ENCODE measurements around the gene KIAA1328. TPM values are rescaled to one million over a fixed set of nuclear protein-coding genes. Genes with fewer than 3 reads are reported as not detected.
A peak's percentile ranks its signal among the peaks of the same experiment; 100 is the strongest.

The KIAA1328 gene
- total and polyA plus RNA-seq, 4 donors = 2.8 to 48.1 (median 7.0) TPM

DNA sequence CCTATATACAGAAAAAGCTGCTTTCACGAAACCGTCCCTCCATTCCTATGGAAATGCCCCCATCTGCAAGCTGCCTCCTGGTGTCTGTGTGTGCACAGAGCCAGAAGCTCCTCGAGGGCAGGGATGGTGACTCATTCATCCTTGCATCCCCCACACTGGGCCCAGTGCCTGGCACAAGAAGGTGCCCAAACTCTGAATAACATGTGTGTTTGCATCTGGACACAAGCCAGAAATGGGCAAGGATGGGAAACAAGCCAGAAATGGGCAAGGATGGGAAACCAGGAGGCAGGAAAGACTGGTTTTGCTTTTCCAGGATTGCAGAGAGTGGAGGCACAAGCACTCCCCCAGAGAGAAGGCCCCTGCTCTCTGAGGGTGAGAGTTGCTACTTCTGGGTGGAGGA is 422.8 kb downstream of the KIAA1328 start:
- H3K4me3 ChIP-seq = no peak overlapping the region
- TF ChIP-seq, protein P1, sequence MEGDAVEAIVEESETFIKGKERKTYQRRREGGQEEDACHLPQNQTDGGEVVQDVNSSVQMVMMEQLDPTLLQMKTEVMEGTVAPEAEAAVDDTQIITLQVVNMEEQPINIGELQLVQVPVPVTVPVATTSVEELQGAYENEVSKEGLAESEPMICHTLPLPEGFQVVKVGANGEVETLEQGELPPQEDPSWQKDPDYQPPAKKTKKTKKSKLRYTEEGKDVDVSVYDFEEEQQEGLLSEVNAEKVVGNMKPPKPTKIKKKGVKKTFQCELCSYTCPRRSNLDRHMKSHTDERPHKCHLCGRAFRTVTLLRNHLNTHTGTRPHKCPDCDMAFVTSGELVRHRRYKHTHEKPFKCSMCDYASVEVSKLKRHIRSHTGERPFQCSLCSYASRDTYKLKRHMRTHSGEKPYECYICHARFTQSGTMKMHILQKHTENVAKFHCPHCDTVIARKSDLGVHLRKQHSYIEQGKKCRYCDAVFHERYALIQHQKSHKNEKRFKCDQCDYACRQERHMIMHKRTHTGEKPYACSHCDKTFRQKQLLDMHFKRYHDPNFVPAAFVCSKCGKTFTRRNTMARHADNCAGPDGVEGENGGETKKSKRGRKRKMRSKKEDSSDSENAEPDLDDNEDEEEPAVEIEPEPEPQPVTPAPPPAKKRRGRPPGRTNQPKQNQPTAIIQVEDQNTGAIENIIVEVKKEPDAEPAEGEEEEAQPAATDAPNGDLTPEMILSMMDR (IDR thresholded peaks at IDR 0.05; ENCODE audit: control extremely low read depth, extremely low read depth) = no peak
- DNase-seq (peak in 1 of 3 donors; percentile 26), ATAC-seq (ENCODE audit: insufficient read depth, low FRiP score) (no peak)
- H3K27ac ChIP-seq (ENCODE audit: low read depth in 1 of 2, low read length in 1 of 2) = no peak overlapping the region
- WGBS, 2 donors = 68 to 77% methylated on average over 3 of the region's 3 CpGs
- no peak overlapping the region for H3K9ac ChIP-seq (ENCODE audit: insufficient read depth in 1 of 2, low read length in 2 of 2)
- H3K36me3 ChIP-seq (ENCODE audit: control insufficient read depth in 4 of 4, insufficient read depth in 4 of 4, low read length in 4 of 4) = no peaks in the 10 kb centered on the region
- peaks cover 0 to 16% (median 0%) of the 10 kb centered on the region in 3 donors for H3K27me3 ChIP-seq (ENCODE audit: control insufficient read depth in 3 of 3, insufficient read depth in 3 of 3, low read length in 2 of 3)
- peaks cover 0 to 15% (median 5%) of the 10 kb centered on the region in 5 donors for H3K4me1 ChIP-seq (ENCODE audit: control insufficient read depth in 5 of 5, insufficient read depth in 5 of 5, low read length in 5 of 5)
- H3K9me3 ChIP-seq (ENCODE audit: control insufficient read depth in 4 of 4, insufficient read depth in 3 of 4, low read length in 3 of 4) = no peaks in the 10 kb centered on the region

DNA sequence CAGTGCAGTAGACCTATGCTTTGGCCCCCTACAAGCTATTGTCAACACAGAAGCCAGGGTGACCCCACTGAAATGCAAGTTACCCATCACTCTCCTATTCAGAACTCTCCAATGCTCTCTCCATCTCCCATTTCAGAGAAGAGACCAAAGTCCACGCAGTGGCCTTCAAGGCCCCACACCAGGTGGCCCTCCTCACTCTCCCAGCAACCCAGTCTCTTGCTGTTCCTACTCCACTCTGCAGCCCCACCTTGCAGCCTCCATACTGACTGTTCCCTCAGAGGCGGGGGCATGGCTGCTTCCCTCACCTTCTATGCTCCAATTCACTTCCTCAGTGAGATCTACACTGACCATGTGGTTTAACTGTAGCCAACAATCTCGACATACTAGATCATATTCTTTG is 423.4 kb downstream of the KIAA1328 start:
- Histone ChIP-seq H3K9me3 (ENCODE audit: control insufficient read depth in 4 of 4, insufficient read depth in 3 of 4, low read length in 3 of 4) (no peaks in the 10 kb centered on the region), H3K27me3 (ENCODE audit: control insufficient read depth in 3 of 3, insufficient read depth in 3 of 3, low read length in 2 of 3) (peaks cover 0 to 16% (median 0%) of the 10 kb centered on the region in 3 donors), H3K36me3 (ENCODE audit: control insufficient read depth in 4 of 4, insufficient read depth in 4 of 4, low read length in 4 of 4) (no peaks in the 10 kb centered on the region), H3K4me3 (no peak overlapping the region), H3K9ac (ENCODE audit: insufficient read depth in 1 of 2, low read length in 2 of 2) (no peak overlapping the region), H3K4me1 (ENCODE audit: control insufficient read depth in 5 of 5, insufficient read depth in 5 of 5, low read length in 5 of 5) (peaks cover 0 to 15% (median 5%) of the 10 kb centered on the region in 5 donors), H3K27ac (ENCODE audit: low read depth in 1 of 2, low read length in 1 of 2) (no peak overlapping the region)
- ATAC-seq (ENCODE audit: insufficient read depth, low FRiP score) (no peak), DNase-seq (no peak)
- TF ChIP-seq, protein P1 (IDR thresholded peaks at IDR 0.05; ENCODE audit: control extremely low read depth, extremely low read depth) = no peak
- WGBS, 2 donors = 73 to 85% methylated on average over 3 of the region's 3 CpGs

DNA sequence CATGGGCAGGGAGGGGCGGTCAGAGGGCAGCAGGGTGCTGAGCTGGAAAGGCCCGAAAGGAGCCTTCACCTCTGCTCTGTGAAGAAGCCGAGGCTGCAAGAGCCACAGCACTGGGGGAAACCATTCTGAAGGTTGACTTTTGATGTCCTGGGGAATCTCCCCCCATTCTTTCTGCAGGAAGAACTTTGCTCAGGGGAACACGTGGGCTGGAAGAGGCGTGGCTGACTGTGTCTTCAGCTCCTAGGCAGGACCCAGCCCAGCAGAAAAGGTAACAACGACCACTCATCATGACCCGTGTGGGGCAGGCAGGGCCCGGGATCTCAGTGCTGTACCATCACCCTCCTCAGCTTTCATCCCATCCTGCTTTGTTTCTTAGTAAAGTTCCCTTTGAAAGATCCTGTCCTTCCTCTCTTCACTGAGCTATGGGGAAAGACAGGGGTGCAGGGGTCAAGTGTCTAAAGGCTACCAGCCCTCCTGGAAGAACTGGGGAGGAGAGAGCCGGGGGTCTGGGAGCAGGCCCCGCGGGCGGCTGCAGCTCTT is 424.0 kb downstream of the KIAA1328 start:
- no peak overlapping the region for H3K27ac ChIP-seq (ENCODE audit: low read depth in 1 of 2, low read length in 1 of 2)
- peaks cover 0 to 15% (median 5%) of the 10 kb centered on the region in 5 donors for H3K4me1 ChIP-seq (ENCODE audit: control insufficient read depth in 5 of 5, insufficient read depth in 5 of 5, low read length in 5 of 5)
- H3K9ac ChIP-seq (ENCODE audit: insufficient read depth in 1 of 2, low read length in 2 of 2) = no peak overlapping the region
- WGBS, 2 donors = 59 to 60% methylated on average over 12 of the region's 12 CpGs
- ATAC-seq (ENCODE audit: insufficient read depth, low FRiP score) (no peak), DNase-seq (no peak)
- no peaks in the 10 kb centered on the region for H3K9me3 ChIP-seq (ENCODE audit: control insufficient read depth in 4 of 4, insufficient read depth in 3 of 4, low read length in 3 of 4)
- H3K27me3 ChIP-seq (ENCODE audit: control insufficient read depth in 3 of 3, insufficient read depth in 3 of 3, low read length in 2 of 3) = peaks cover 0 to 16% (median 3%) of the 10 kb centered on the region in 3 donors
- no peak overlapping the region for H3K4me3 ChIP-seq
- no peaks in the 10 kb centered on the region for H3K36me3 ChIP-seq (ENCODE audit: control insufficient read depth in 4 of 4, insufficient read depth in 4 of 4, low read length in 4 of 4)
- TF ChIP-seq, protein P1 (IDR thresholded peaks at IDR 0.05; ENCODE audit: control extremely low read depth, extremely low read depth) = no peak
